Lung microvascular endothelial cell (primary cell): Measurements from ENCODE around the gene DZIP3. TPM values are rescaled to one million over a fixed set of nuclear protein-coding genes. Genes with fewer than 3 reads are reported as not detected.
A peak's percentile ranks its signal among the peaks of the same experiment; 100 is the strongest.
"Not testable (repeated sequence)": the region's sequence is repeated elsewhere in the genome, so short reads cannot be mapped to it uniquely, and the experiment has no call there.

Experiments used
- DNase-seq, 2 donors: peaks; one replicate each; pipeline versions ENCODE4 v3.0.0 to v3.0.0-alpha.2; 2010; ENCODE audit warnings: low read depth in 2 of 2
- total RNA-seq: library from RNA; depleted of rRNA; stranded (reverse); fragments of >200 nt; gene quantifications from 2 replicates; pipeline ENCODE4 v1.2.1, GENCODE V29; 2014

The DZIP3 gene
- total RNA-seq, 1 donor from 2014 or later: 2.2 TPM

DNA sequence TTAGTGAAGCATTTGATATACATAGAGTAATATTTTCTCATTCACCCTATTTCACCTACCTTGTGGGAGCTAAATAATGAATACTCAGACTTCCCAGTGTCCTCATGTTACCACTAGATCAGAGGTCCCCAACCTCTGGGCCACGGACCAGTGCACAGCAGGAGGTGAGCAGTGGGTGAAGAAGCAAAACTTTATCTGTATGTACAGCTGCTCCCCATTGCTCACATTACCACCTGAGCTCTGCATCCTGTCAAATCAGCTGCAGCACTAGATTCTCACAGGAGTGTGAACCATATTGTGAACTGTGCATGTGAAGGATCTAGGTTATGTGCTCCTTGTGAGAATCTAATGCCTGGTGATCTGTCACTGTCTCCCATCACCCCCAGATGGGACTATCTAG lies 88.3 kb downstream of the DZIP3 start:
- DNase-seq: no peak

DNA sequence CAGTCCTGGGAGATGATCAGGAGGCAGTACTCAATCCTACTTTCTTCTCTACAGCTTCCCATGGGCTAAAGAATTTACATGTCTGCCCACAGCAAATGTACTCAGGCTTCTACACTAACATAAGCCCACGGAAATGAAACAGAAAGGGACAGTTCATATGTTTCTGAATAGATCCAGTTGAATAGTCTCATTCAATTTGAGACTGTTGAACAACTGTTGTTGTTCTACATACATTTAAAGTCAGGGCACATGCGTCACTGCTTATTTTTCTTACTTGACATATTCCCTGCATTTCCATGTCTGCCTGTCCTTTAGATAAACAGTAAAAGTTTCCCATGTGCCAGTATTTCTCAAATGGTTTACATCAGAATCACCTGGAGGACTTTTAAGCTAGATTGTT lies 102.8 kb downstream of the DZIP3 start:
- DNase-seq: not testable (repeated sequence)

DNA sequence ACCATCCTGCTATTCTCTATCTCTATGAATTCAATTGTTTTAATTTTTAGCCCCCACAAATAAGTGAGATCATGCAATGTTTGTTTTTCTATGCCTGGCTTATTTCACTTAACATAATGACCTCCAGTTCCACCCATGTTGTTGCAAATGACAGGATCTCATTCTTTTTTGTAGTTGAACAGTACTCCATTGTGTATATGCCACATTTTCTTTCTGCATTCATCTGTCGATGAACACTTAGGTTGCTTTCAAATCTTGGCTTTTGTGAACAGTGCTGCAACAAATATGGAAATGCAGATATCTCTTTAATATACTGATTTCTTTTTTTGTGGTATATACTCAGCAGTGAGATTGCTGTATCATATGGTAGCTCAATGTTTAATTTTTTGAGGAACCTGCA lies 108.9 kb downstream of the DZIP3 start:
- DNase-seq: no peak

- no peak for DNase-seq
These were observed 115.5 kb downstream of the DZIP3 start for GRCh38 chr3:108705045-108705444.

GRCh38 chr3:108713009-108713516 lies 123.5 kb downstream of the DZIP3 start:
- no peak for DNase-seq

GRCh38 chr3:108713816-108714215 lies 124.3 kb downstream of the DZIP3 start:
- no peak for DNase-seq

DNA sequence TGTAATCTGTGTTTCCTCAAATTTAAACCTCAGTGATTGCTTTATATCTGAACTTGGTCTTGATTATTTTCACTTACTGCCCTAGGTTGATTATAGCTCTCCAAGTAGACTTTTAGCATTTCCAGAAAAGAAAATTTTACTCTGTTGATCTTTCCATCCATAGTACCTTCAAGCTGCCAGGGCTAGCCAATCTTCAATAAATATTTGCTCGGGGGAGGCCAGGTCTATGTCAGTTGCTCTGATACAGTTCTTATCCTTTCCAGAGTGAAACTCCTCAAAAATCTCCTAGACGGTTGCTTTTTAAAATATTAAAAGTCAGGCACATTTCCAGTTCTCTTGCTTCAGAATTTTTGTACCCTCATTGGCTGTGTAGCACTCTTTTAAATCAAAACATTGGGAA lies 128.9 kb downstream of the DZIP3 start:
- DNase-seq: no peak

GRCh38 chr3:108719178-108719806 lies 129.8 kb downstream of the DZIP3 start:
- DNase-seq: peak; percentile 5 to 48

GRCh38 chr3:108722724-108723123 lies 133.2 kb downstream of the DZIP3 start:
- no peak for DNase-seq

DNA sequence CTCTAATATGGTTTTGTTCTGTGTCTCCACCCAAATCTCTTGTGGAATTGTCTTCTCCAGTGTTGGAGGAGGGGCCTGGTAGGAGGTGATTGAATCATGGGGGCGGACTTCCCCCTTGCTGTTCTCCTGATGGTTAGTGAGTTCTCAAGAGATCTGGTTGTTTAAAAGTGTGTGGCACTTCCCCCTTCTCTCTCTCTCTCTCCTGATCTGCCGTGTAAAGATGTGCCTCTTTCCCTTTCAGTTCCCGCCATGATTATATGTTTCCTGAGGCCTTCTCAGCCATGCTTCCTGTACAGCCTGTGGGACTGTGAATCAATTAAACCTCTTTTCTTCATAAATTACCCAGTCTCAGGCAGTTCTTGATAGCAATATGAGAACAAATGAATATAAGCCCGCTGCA lies 134.6 kb downstream of the DZIP3 start:
- no peak for DNase-seq

GRCh38 chr3:108728105-108728504 lies 138.6 kb downstream of the DZIP3 start:
- no peak for DNase-seq

DNA sequence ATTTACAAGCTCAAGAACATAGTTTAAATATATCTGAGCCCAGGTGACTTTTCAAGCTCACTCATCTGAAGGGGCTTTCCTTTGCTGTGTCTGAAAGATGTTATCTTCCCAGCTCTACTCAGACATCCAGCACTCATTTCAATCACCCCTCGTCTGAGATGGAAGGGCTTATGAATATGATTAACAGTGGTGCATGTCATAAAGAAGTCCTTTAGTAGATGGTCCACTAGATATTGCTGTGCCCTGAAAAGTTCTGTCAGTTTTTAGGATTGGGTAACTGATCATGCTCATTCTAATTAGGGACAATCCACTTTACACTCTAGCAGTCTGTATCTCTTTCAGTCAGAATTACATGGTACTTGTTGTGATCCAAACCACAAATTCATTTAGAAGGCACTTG lies 139.4 kb downstream of the DZIP3 start:
- DNase-seq: no peak

DNA sequence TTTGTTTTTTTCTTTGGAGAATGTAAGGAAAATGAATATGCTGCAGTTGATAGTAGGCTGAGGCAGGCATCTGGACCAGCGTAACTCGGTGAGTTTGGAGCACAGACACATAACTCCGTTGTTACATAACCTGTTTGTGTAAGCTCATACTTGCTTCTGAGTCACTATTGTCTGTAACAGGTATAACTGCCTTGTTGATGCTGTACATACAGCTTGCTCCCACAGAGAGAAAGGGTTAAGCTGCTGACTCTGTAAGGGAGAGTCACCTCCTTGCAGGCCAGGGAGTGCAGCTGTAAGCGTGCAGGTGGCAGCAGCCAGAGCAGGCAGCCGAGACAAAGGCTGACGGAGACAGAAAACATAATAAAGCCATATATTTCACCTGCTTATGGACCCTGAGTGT lies 147.3 kb downstream of the DZIP3 start:
- DNase-seq: no peak

DNA sequence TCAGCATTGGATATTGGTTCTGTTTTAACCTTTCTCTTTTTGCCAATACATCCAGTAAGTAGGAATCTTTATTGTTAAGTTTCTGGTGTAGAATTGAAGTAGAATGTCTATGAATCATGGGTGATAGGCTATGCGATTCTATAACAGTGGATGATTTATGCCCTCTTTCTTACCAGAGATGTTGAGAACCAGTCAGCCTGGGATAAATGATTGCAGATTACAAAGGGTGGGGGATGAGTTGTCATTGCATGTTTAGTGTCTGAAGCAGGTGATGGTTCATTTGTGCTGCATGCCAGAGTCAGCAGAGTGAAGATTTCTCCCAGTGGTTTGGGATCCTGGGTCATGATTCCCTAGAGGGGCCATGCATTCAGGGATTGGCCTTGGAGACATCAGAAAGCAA lies 153.4 kb downstream of the DZIP3 start:
- no peak for DNase-seq

Other genes starting within 250 kb of the DZIP3 start
- gene MYH15, start 79.1 kb upstream of the DZIP3 start, total RNA-seq: under 0.01 TPM in 2 replicates
- gene CIP2A, start 284 bp upstream of the DZIP3 start, total RNA-seq: 5.0 and 21.4 TPM in 2 replicates
- not detected in 2 replicates for gene RETNLB, start 167.7 kb downstream of the DZIP3 start, total RNA-seq
- gene TRAT1, start 233.1 kb downstream of the DZIP3 start, total RNA-seq: not detected in 2 replicates